Stimulated activated CD8-positive, alpha-beta memory T cell treated with anti-CD3 and anti-CD28 coated beads, Interleukin-15, amount 100 ng/mL, for 48 hours (primary cell): ENCODE data around the gene KRTAP20-2.

ENCODE experiments used
- DNase-seq, 2 donors: peaks; one replicate each; pipeline ENCODE4 v3.0.0-alpha.2; 2020; ENCODE audit warnings: low read depth in 2 of 2

KRTAP20-2 gene

GRCh38 chr21:30634906-30635305 lies at the start of gene KRTAP20-2:
Gene KRTAP20-2, plus strand, starts transcription at chr21:30635206. Its CDS starts 58 bp downstream, at chr21:30635264.
- no peak for DNase-seq

- no peak for DNase-seq
Measured at GRCh38 chr21:30590297-30590696, 44.7 kb upstream of the KRTAP20-2 start, which contains the start of gene KRTAP22-2. Gene KRTAP22-2, minus strand, starts transcription at chr21:30590397.

GRCh38 chr21:30592140-30592539 lies 42.9 kb upstream of the KRTAP20-2 start, which contains the start of gene KRTAP6-3:
Gene KRTAP6-3, plus strand, starts transcription at chr21:30592440. Its CDS starts 6 bp downstream, at chr21:30592446.
- DNase-seq = no peak

GRCh38 chr21:30598802-30599201 lies 36.2 kb upstream of the KRTAP20-2 start, which contains the start of gene KRTAP6-2:
Gene KRTAP6-2, minus strand, starts transcription at chr21:30598902. Its CDS starts 28 bp downstream, at chr21:30598874.
- no peak for DNase-seq

DNA sequence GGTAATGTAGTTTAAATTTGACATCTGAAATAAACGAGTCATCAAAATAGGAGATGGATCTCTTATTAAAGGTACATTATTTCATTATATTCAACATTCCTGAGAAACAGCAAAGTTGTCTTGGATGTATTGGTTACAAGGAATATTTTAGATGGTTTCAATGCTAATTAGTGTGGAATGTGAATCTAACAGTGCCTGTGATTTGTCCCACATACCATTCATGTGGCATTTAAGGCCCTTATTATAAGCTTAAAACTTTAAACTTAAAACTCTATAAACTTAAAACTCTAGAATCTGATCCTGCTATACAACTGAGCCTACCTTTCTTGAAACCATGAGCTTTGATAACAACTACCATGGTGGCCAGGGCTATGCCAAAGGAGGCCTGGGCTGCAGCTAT lies 34.2 kb upstream of the KRTAP20-2 start, which contains the start of gene KRTAP22-1:
TSS of gene KRTAP22-1 (plus strand) at position 301 of the 400 bp plus-strand sequence.
- no peak for DNase-seq

DNA sequence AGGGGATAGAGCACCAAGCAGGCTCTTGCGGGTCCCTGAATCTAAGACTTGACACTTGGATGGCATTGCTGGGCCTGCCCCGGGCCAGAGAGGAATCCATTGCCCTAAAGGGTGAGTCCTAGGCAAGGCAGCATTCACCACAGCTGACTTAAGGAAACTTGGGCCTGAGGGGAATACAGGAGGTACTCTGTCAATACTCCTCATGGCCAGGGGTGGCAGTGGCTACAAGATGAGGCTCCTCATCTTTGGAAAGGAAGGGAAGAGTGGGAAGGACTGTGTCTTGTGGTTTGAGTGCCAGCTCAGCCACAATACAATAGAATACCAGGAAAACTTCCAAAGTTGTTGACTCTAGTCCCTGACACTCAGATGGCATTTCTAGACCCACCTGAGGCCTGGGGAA lies 29.0 kb upstream of the KRTAP20-2 start:
- DNase-seq = no peak

- no peak for DNase-seq
Measured at GRCh38 chr21:30612132-30612531, 22.9 kb upstream of the KRTAP20-2 start.

- DNase-seq = no peak
Measured at GRCh38 chr21:30613836-30614235, 21.2 kb upstream of the KRTAP20-2 start, which contains the start of gene KRTAP6-1. Gene KRTAP6-1, minus strand, starts transcription at chr21:30613930. Its CDS starts 26 bp downstream, at chr21:30613904.

GRCh38 chr21:30615199-30615598 lies 19.8 kb upstream of the KRTAP20-2 start:
- no peak for DNase-seq

GRCh38 chr21:30616125-30616524 lies 18.9 kb upstream of the KRTAP20-2 start, which contains the start of gene KRTAP20-1:
Gene KRTAP20-1, plus strand, starts transcription at chr21:30616425. Its CDS starts 30 bp downstream, at chr21:30616455.
- no peak for DNase-seq

- no peak for DNase-seq
Measured at GRCh38 chr21:30620080-30620479, 14.9 kb upstream of the KRTAP20-2 start.

DNA sequence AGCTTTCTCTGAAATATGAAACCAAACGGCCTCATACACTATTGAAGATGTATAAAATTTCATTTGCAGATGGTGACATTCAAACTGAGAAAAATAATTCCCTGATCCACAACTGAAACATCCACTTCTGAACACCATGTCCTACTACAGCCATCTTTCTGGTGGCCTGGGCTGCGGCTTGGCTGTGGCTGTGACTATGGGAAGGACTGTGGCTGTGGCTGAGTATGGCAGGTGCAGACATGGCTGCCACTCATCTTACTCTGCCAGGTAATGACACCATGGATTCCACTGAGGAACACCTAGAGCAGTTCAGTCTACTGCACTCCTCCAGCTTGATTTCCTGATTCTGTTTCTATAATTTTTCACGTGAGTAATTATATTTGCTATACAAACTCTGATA lies 14.5 kb upstream of the KRTAP20-2 start, which contains the start of gene KRTAP20-4:
TSS of gene KRTAP20-4 (plus strand) at position 106 of the 400 bp plus-strand sequence.
- DNase-seq = no peak

GRCh38 chr21:30623362-30623761 lies 11.6 kb upstream of the KRTAP20-2 start:
- no peak for DNase-seq

GRCh38 chr21:30625449-30626165 lies 9.4 kb upstream of the KRTAP20-2 start:
- no peak for DNase-seq

DNA sequence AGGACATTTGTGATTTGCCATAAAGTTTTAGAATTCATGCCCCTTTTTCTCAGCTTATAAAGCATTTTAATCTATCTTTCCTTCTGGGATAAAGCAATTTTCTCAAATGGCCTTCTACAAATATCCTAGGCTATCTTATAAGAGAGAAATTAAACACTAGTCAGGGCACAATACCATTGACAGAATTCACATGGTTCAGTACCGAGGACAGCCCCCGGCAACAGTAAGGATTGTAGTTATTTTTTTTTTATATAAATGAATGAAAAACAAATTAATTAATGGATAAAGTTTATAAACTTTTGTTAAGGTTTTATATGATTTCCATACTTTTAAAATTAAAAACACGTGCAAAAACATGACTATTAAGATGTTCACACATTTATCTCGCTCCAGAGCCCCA lies 6.9 kb upstream of the KRTAP20-2 start:
- DNase-seq = no peak

- DNase-seq = no peak
Measured at GRCh38 chr21:30629200-30629599, 5.8 kb upstream of the KRTAP20-2 start.

- DNase-seq = no peak
Measured at GRCh38 chr21:30638686-30639085, 3.7 kb downstream of the KRTAP20-2 start.

GRCh38 chr21:30642564-30642963 lies 7.6 kb downstream of the KRTAP20-2 start, which contains the start of gene KRTAP20-3:
Gene KRTAP20-3, plus strand, starts transcription at chr21:30642864.
- DNase-seq = no peak

DNA sequence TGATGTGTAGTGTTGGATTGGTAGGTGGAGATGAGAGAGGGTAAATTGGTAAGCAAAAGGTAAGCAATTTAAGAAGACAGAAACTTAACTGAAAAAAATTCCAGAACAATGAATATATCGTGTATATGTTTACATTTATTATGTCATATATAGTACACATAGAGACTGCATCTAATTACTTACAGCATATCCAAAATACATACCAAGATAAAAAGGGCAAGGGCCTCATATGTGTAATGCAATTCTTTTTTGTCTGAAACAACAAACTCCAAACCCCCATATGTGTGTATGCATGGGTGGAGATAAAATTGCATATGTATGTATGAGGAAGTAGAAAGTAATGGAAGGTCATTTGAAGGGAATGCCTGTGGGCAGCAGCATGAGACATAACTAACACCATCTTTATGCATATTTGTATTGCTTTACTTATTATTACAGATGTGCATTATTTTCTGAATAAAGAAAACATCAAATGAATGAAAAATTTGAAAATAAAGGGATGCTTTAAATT lies 12.0 kb downstream of the KRTAP20-2 start:
- DNase-seq = no peak

DNA sequence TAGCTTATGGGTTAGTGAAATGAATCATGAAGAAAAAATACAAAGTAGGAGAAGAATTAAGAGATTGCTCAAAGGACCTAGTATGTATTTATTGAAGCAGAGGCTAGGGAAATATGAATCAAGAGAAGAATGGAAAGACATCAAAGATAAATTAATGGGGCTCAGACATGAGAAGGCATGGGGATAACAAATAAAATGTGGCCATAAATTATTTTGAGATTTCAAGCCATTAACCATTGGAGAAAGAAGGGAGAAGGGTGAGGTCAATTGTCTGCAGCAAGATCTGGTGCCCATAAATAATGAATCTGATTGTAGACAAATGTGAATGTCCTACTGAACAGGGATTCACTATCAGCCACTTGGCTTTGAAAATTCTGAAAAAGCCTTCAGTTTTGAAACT lies 17.9 kb downstream of the KRTAP20-2 start:
- DNase-seq = no peak

- no peak for DNase-seq
Measured at GRCh38 chr21:30668776-30669175, 33.8 kb downstream of the KRTAP20-2 start.

DNA sequence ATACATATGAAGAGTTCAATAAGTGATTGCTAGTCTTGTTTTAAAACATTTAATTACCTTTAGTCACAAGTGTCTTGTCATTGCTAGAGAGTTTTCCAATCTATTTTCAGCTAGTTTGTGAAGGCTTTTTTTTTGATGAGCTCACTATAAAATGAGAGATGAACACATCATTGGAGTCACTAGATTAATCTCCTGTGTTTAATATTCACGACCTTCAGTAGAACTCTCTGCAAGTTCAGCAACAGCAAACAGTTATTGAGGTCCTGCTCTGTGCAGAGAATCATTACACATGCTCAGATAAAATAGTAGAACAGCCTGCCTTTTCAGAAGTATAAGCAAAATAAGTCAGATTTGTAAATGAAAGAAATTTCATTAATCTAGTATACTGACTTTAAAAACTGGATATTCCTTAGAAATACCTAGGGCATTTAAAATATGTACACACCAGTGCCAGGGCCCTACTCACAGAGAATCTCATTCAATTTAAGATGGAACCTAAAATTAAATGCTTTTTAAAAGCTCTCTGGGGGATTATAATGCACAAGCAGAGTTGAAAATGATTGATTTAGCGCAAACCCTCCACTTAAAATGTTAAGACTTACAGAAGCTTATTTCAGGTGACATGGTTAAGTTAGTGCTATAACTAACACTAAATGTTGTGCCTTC lies 38.1 kb downstream of the KRTAP20-2 start:
- DNase-seq = no peak
